ENCODE results near the gene LAMA3. TPM values are rescaled to one million over a fixed set of nuclear protein-coding genes. Genes with fewer than 3 reads are reported as not detected.

The LAMA3 gene, protein sequence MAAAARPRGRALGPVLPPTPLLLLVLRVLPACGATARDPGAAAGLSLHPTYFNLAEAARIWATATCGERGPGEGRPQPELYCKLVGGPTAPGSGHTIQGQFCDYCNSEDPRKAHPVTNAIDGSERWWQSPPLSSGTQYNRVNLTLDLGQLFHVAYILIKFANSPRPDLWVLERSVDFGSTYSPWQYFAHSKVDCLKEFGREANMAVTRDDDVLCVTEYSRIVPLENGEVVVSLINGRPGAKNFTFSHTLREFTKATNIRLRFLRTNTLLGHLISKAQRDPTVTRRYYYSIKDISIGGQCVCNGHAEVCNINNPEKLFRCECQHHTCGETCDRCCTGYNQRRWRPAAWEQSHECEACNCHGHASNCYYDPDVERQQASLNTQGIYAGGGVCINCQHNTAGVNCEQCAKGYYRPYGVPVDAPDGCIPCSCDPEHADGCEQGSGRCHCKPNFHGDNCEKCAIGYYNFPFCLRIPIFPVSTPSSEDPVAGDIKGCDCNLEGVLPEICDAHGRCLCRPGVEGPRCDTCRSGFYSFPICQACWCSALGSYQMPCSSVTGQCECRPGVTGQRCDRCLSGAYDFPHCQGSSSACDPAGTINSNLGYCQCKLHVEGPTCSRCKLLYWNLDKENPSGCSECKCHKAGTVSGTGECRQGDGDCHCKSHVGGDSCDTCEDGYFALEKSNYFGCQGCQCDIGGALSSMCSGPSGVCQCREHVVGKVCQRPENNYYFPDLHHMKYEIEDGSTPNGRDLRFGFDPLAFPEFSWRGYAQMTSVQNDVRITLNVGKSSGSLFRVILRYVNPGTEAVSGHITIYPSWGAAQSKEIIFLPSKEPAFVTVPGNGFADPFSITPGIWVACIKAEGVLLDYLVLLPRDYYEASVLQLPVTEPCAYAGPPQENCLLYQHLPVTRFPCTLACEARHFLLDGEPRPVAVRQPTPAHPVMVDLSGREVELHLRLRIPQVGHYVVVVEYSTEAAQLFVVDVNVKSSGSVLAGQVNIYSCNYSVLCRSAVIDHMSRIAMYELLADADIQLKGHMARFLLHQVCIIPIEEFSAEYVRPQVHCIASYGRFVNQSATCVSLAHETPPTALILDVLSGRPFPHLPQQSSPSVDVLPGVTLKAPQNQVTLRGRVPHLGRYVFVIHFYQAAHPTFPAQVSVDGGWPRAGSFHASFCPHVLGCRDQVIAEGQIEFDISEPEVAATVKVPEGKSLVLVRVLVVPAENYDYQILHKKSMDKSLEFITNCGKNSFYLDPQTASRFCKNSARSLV (N-terminal part only)
- polyA plus RNA-seq (2011; rRNA removed) (0.20 and 0.32 TPM in 2 replicates), polyA minus RNA-seq (2011; rRNA and poly(A)+ RNA removed) (0.14 and 0.61 TPM in 2 replicates)

DNA sequence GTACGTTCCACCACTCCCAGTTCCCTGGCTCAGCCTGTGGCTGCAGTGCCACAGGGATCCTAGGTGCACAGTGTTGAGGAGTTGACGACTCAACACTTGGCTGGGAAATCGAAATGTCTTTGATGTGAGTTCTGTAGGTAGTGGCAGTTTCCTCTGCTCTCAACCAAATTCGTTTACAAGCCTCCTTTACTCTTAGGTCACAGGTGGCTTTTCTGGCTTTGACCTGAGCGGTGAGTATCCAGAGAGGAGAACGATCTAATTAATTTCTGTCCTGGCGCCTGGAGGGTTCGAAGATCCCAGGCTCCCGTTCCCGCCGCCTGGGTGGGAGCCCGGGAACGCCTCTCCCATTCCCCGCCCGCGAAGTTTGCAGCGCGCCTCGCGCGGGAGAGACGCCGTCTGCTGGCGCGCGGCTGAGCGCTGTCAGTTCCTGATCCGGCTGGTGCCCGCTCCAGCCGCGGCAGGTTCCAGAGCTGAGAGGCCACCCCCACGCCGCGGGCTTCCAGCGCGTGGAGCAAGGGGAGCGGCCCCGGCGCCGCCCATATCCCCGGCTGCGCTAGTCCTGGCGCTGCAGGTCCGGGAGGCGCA, at the start of gene LAMA3:
TSS of gene LAMA3 (plus strand) at position 423 of the 585 bp plus-strand sequence. CDS start 231 bp downstream, outside the sequence.
- ChIA-PET CTCF (interaction anchor here (1.1 to 1.2 kb wide), 2 partner anchors 14 to 66 kb away, joined by 3 to 4 read pairs; no protein-coding TSS in a partner anchor), POLR2A (no interaction called here)
- DNase-seq (ENCODE audit: low read depth, low spot score): no peak
- H3K27me3 ChIP-seq (ENCODE audit: control insufficient read depth, insufficient read depth, low read length): peaks cover 44% of the 10 kb centered on the region
- no peak within 1 kb of the TSS for H3K27ac ChIP-seq (ENCODE audit: low read depth, low read length)
- peaks cover 7% of the 10 kb centered on the region; the same call in 1 of the 2 replicates for H3K9me3 ChIP-seq (ENCODE audit: control insufficient read depth, insufficient read depth, low read length)
- peak within 1 kb of the TSS; percentile 45 for H3K4me3 ChIP-seq (ENCODE audit: low read depth, low read length)
- TF ChIP-seq, protein P1, sequence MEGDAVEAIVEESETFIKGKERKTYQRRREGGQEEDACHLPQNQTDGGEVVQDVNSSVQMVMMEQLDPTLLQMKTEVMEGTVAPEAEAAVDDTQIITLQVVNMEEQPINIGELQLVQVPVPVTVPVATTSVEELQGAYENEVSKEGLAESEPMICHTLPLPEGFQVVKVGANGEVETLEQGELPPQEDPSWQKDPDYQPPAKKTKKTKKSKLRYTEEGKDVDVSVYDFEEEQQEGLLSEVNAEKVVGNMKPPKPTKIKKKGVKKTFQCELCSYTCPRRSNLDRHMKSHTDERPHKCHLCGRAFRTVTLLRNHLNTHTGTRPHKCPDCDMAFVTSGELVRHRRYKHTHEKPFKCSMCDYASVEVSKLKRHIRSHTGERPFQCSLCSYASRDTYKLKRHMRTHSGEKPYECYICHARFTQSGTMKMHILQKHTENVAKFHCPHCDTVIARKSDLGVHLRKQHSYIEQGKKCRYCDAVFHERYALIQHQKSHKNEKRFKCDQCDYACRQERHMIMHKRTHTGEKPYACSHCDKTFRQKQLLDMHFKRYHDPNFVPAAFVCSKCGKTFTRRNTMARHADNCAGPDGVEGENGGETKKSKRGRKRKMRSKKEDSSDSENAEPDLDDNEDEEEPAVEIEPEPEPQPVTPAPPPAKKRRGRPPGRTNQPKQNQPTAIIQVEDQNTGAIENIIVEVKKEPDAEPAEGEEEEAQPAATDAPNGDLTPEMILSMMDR (IDR thresholded peaks at IDR 0.05; ENCODE audit: low read depth, low read length): peak; percentile 26; the same call in 1 of the 2 replicates

DNA sequence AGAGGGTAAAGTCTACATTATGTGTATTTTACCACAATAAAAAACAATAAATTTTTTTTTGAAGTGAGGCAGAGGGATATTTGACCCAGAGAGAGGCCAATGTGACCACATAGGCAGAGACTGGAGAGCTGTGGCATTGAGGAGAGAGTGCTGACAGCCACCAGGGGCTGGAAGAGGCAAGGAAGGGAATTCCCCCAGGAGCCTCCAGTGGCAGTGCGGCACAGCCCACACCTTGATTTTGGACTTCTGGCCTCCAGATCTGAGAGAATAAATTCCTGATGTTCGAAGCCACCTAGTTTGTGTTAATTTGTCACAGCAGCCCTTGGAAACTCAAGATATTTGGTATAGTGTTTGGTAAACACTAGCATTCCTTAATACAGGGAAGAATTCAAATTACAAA, 49.2 kb upstream of the LAMA3 start:
- peaks cover 15% of the 10 kb centered on the region for H3K9me3 ChIP-seq (ENCODE audit: control insufficient read depth, insufficient read depth, low read length)
- ChIA-PET CTCF (interaction anchor here (0.7 to 1.2 kb wide), 2 partner anchors 11 to 175 kb away, joined by 6 to 10 read pairs; no protein-coding TSS in a partner anchor), POLR2A (no interaction called here)
- TF ChIP-seq, protein P1 (IDR thresholded peaks at IDR 0.05; ENCODE audit: low read depth, low read length): no peak
- no peak for DNase-seq (ENCODE audit: low read depth, low spot score)
- peaks cover 48% of the 10 kb centered on the region for H3K27me3 ChIP-seq (ENCODE audit: control insufficient read depth, insufficient read depth, low read length)
- no peak overlapping the region for H3K4me3 ChIP-seq (ENCODE audit: low read depth, low read length)
- H3K27ac ChIP-seq (ENCODE audit: low read depth, low read length): no peak overlapping the region

DNA sequence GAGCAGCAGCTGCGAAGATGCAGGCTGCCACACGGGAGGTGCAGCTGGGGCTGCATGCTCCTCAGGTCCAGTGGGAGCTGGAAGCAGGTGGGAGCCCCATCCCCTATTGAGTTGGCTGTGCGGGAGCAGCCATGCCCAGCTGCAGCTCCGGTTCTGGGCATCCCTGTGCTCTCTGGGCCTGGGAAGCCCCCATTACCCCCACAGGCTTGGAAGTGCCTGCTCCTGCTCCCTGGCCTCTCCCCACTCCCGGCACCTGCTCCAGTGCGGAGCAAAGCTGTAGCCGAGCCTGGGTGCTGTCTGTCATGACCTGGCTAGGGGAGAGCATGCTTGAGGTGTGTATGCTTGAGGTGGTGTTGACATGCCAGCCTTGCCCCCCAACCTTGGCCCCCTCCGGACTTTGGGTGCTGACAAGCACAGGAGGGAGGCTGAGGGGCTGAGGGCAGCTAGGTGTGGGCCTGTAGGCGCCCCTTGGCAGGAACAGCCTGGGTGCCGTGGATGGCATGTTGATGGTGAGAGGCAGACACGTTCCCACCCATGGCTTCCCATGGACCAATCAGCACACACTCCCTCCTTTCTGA, 48.0 kb upstream of the LAMA3 start:
- DNase-seq (ENCODE audit: low read depth, low spot score): no peak
- peaks cover 15% of the 10 kb centered on the region for H3K9me3 ChIP-seq (ENCODE audit: control insufficient read depth, insufficient read depth, low read length)
- no peak overlapping the region for H3K4me3 ChIP-seq (ENCODE audit: low read depth, low read length)
- TF ChIP-seq, protein P1 (IDR thresholded peaks at IDR 0.05; ENCODE audit: low read depth, low read length): no peak
- H3K27me3 ChIP-seq (ENCODE audit: control insufficient read depth, insufficient read depth, low read length): peaks cover 57% of the 10 kb centered on the region
- ChIA-PET POLR2A (no interaction called here), CTCF (interaction anchor here (0.8 to 1.5 kb wide), 2 partner anchors 62 to 125 kb away, joined by 3 read pairs; no protein-coding TSS in a partner anchor)
- H3K27ac ChIP-seq (ENCODE audit: low read depth, low read length): no peak overlapping the region

DNA sequence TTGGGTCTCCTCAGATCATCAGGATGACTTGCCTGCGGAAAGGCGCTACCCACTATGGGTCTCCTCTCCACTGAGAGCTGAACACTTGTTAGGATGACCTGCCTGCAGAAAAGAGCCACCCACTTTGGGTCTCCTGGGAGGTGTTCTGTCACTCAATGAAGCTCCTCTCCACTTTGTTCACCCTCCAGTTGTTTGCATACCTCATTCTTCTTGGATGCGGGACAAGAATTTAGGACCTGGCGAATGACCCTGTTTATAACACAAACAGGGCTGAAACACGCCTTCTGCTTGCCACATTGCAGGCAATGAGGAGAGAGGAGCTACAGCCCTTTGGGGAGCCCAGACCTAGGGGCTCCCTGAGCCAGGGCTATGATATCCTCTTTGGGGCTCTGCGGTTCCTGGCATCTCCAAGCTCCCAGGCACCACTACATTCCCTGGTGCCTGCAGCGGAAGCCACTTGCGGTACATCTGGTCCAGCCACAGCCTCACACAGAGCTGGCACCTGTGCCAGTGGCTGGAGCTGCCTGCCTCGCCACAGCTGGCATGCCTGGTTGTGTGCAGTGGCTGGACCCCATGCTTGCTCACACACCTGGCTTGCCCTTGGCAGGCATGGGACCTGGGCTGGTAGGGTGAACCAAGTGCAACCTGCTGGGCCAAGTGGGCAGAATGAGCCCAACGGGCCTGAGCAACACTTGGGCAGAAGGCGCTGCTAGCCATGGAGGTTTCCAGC, 47.2 kb upstream of the LAMA3 start:
- TF ChIP-seq, protein P1 (IDR thresholded peaks at IDR 0.05; ENCODE audit: low read depth, low read length): no peak
- CTCF ChIA-PET: interaction anchor here (1.5 to 2.0 kb wide), 2 partner anchors 61 to 126 kb away, joined by 3 to 8 read pairs; no protein-coding TSS in a partner anchor
- Histone ChIP-seq H3K27ac (ENCODE audit: low read depth, low read length) (no peak overlapping the region), H3K9me3 (ENCODE audit: control insufficient read depth, insufficient read depth, low read length) (peaks cover 15% of the 10 kb centered on the region), H3K4me3 (ENCODE audit: low read depth, low read length) (no peak overlapping the region), H3K27me3 (ENCODE audit: control insufficient read depth, insufficient read depth, low read length) (peaks cover 58% of the 10 kb centered on the region)
- POLR2A ChIA-PET: no interaction called here
- no peak for DNase-seq (ENCODE audit: low read depth, low spot score)

All from AG04450 (cell line).